GDM1 (cell line): ENCODE measurements around the gene RELB.

Source experiments
- DNase-seq: peaks from one replicate; lab custom pipeline; 2025; lab: John Stamatoyannopoulos, UW

Gene RELB

GRCh38 chr19:45079911-45080370, 78.7 kb downstream of the RELB start:
- DNase-seq: no peak

- no peak for DNase-seq
Observed at GRCh38 chr19:45082170-45082569, 80.9 kb downstream of the RELB start.

DNA sequence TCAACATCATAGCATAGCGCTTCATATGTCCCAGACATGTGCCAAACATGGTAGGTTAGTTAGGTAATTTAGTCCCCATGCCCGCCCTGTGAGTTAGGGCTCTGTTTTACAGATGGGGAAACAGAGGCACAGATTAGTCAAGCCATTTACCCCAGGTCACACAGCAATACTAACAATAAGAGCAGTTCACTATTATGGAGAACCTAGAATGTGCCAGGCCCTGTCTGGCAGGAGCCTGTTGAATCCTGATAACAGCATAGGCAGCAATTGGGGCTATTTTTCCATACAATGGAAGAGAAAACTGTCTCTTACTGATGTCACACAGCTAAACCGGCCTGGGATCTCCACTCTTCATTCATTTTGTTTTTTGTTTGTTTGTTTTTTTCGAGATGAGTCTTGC, 85.2 kb downstream of the RELB start:
- no peak for DNase-seq

- DNase-seq: peak; percentile 78
Observed at GRCh38 chr19:45087531-45087930, 86.3 kb downstream of the RELB start.
